Mesothelial cell of epicardium (in vitro differentiated cells): ENCODE results near the gene TMEM232. TPM values are rescaled to one million over a fixed set of nuclear protein-coding genes. Genes with fewer than 3 reads are reported as not detected.

Experiments
- DNase-seq, 2 experiments: peaks; one replicate each; pipeline ENCODE4 v3.0.0; 2021; ENCODE audit warnings: low spot score in 2 of 2; ENCODE audit not compliant: unreplicated experiment in 2 of 2
- H3K27ac Mint-ChIP-seq: 2 replicates; pipeline ENCODE4 v1.8.0; 2021; ENCODE audit warnings: mixed read lengths
- H3K27me3 Mint-ChIP-seq: 2 replicates; pipeline ENCODE4 v1.8.0; 2021; ENCODE audit warnings: low read depth, mixed read lengths
- H3K36me3 Mint-ChIP-seq: 2 replicates; pipeline ENCODE4 v1.8.0; 2021; ENCODE audit warnings: mixed read lengths
- H3K4me1 Mint-ChIP-seq: 2 replicates; pipeline ENCODE4 v1.8.0; 2021; ENCODE audit warnings: mixed read lengths
- H3K4me3 Mint-ChIP-seq: 2 replicates; pipeline ENCODE4 v1.8.0; 2021; ENCODE audit warnings: mild to moderate bottlenecking, moderate library complexity, mixed read lengths
- H3K9me3 Mint-ChIP-seq: 2 replicates; pipeline ENCODE4 v1.8.0; 2021; ENCODE audit warnings: mixed read lengths
- total RNA-seq: library from RNA; stranded (reverse); gene quantifications from 3 replicates; pipeline ENCODE4 v1.2.1, GENCODE V29; 2021
- TF ChIP-seq, protein P1 (sequence below): fragments of 200-600 bp; sonication (generic); IDR thresholded peaks from one replicate; pipeline ENCODE4 v1.5.0; 2021; ENCODE audit warnings: antibody characterized with exemption; ENCODE audit not compliant: unreplicated experiment

The TMEM232 gene
- total RNA-seq, 1 donor from 2014 or later = 6.5 TPM

DNA sequence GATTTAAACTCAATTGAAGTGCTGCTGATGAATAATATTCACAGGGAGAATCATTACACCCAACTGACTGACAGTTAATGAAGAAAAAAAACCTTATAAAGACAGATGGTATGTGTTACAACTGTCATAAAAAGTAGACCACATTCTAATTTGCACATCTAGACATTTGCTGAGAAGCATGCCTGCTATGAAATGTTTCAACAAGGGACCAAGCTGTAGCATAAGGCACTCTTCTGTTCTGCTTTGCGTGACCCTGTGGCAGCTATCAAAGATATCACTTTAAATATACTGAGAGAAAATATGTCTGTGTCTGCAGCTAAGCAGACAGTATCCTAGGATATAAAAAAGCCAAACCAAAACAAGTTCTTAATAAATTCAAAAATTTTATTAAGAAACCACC is 153.7 kb downstream of the TMEM232 start:
- Mint-ChIP-seq H3K4me3 (no peak overlapping the region), H3K4me1 (no peaks in the 10 kb centered on the region), H3K27ac (no peak overlapping the region), H3K9me3 (peaks cover 12% of the 10 kb centered on the region), H3K27me3 (no peaks in the 10 kb centered on the region), H3K36me3 (no peaks in the 10 kb centered on the region)
- no peak for DNase-seq
- TF ChIP-seq, protein P1, sequence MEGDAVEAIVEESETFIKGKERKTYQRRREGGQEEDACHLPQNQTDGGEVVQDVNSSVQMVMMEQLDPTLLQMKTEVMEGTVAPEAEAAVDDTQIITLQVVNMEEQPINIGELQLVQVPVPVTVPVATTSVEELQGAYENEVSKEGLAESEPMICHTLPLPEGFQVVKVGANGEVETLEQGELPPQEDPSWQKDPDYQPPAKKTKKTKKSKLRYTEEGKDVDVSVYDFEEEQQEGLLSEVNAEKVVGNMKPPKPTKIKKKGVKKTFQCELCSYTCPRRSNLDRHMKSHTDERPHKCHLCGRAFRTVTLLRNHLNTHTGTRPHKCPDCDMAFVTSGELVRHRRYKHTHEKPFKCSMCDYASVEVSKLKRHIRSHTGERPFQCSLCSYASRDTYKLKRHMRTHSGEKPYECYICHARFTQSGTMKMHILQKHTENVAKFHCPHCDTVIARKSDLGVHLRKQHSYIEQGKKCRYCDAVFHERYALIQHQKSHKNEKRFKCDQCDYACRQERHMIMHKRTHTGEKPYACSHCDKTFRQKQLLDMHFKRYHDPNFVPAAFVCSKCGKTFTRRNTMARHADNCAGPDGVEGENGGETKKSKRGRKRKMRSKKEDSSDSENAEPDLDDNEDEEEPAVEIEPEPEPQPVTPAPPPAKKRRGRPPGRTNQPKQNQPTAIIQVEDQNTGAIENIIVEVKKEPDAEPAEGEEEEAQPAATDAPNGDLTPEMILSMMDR = no peak

DNA sequence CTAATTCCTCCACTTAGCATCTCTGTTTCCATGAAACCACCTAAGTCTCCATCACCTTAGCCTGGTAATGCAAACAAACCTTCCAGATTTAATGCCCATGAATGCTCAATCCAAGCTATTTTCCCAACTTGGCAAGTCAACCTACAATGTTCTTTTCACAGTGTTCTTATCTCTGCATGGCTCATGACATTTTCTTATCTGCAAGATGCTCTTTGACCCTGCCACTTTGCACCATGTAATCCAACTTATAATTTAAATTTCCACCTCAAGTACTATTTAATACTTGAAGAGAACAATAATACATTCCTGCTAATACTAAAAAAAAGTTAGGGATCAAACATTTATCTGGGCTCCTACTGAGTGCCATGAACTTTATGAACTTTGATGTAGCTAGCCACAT is 164.3 kb downstream of the TMEM232 start:
- Mint-ChIP-seq H3K4me3 (no peak overlapping the region), H3K9me3 (peaks cover 6% of the 10 kb centered on the region), H3K36me3 (peaks cover 5% of the 10 kb centered on the region), H3K27me3 (no peaks in the 10 kb centered on the region), H3K4me1 (no peaks in the 10 kb centered on the region), H3K27ac (no peak overlapping the region)
- TF ChIP-seq, protein P1 = no peak
- no peak for DNase-seq

- Mint-ChIP-seq H3K27me3 (no peaks in the 10 kb centered on the region), H3K27ac (no peak overlapping the region), H3K4me3 (no peak overlapping the region), H3K36me3 (peaks cover 2% of the 10 kb centered on the region), H3K9me3 (peaks cover 3% of the 10 kb centered on the region), H3K4me1 (no peaks in the 10 kb centered on the region)
- DNase-seq = no peak
- TF ChIP-seq, protein P1 = no peak
Observed at GRCh38 chr5:110561510-110561909, 165.0 kb downstream of the TMEM232 start.

GRCh38 chr5:110549301-110549700 is 177.2 kb downstream of the TMEM232 start:
- Mint-ChIP-seq H3K9me3 (peaks cover 23% of the 10 kb centered on the region), H3K4me1 (no peaks in the 10 kb centered on the region), H3K4me3 (no peak overlapping the region), H3K27me3 (no peaks in the 10 kb centered on the region), H3K36me3 (no peaks in the 10 kb centered on the region), H3K27ac (no peak overlapping the region)
- DNase-seq = no peak
- TF ChIP-seq, protein P1 = no peak

DNA sequence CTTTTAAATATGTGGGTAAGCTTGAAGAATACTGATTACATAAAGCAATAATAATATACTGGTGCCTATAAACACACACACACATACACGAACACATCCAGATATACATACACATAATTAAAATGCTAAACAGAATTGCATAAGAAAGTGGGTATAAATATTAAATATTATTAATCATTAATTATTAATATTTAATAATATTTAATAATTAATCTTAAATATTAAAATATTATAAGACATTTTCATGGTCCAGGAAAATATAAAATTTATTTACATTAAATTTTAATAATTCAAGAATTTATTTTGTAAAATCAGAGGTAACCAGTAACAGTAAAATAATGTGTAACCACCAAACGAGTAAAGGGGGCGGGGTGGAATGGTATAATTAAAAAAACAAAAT is 178.3 kb downstream of the TMEM232 start:
- TF ChIP-seq, protein P1 = no peak
- H3K4me1 Mint-ChIP-seq = no peaks in the 10 kb centered on the region
- DNase-seq = no peak
- H3K27me3 Mint-ChIP-seq = no peaks in the 10 kb centered on the region
- H3K36me3 Mint-ChIP-seq = no peaks in the 10 kb centered on the region
- peaks cover 15% of the 10 kb centered on the region for H3K9me3 Mint-ChIP-seq
- H3K4me3 Mint-ChIP-seq = no peak overlapping the region
- H3K27ac Mint-ChIP-seq = no peak overlapping the region

DNA sequence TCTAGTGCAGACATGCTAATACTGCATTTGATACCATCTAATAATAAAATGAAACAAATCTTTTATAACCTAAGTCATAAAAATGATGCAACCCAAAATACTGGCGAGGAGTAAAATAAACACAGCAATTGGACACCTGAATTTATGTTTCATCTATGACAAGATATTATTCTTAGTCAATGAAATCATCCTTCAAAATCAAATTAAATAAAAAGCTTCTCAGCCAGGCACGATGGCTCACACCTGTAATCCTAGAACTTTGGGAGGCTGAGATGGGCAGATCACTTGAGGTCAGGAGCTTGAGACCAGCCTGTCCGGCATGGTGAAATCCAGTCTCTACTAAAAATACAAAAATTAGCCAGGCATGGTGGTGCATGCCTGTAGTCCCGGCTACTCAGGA is 179.0 kb downstream of the TMEM232 start:
- H3K36me3 Mint-ChIP-seq = no peaks in the 10 kb centered on the region
- no peak for DNase-seq
- H3K4me1 Mint-ChIP-seq = no peaks in the 10 kb centered on the region
- no peaks in the 10 kb centered on the region for H3K27me3 Mint-ChIP-seq
- H3K9me3 Mint-ChIP-seq = peaks cover 9% of the 10 kb centered on the region
- no peak overlapping the region for H3K4me3 Mint-ChIP-seq
- no peak overlapping the region for H3K27ac Mint-ChIP-seq
- TF ChIP-seq, protein P1 = no peak
